GM12878 (cell line): ENCODE results near the gene HMOX2. TPM values are rescaled to one million over a fixed set of nuclear protein-coding genes. Genes with fewer than 3 reads are reported as not detected.

Experiments
- BACH1 ChIP-seq: fragments of 450-650 bp; IDR thresholded peaks from 2 replicates; pipeline ENCODE4 v1.6.1; 2017; ENCODE audit warnings: mild to moderate bottlenecking, borderline replicate concordance
- ELK1 ChIP-seq: IDR thresholded peaks from 2 replicates; pipeline ENCODE4 v1.6.1; 2012; ENCODE audit warnings: low read depth, low read length, improper control_type of control experiment
- HCFC1 ChIP-seq: fragments of 150-350 bp; IDR thresholded peaks from 2 replicates; pipeline ENCODE4 v1.6.1; 2014; ENCODE audit warnings: low read length
- HDGF ChIP-seq: fragments of 450-650 bp; IDR thresholded peaks from 2 replicates; pipeline ENCODE4 v1.6.1; 2016; ENCODE audit warnings: antibody characterized with exemption
- IRF4 ChIP-seq: IDR thresholded peaks from 2 replicates; pipeline ENCODE4 v1.6.1; 2011; ENCODE audit warnings: low read depth, low read length
- IRF5 ChIP-seq: fragments of 450-650 bp; IDR thresholded peaks from 2 replicates; pipeline ENCODE4 v1.6.1; 2017; ENCODE audit warnings: borderline replicate concordance
- LARP7 ChIP-seq: fragments of 450-650 bp; IDR thresholded peaks from 2 replicates; pipeline ENCODE4 v1.6.1; 2017; ENCODE audit warnings: mild to moderate bottlenecking
- MAX ChIP-seq: IDR thresholded peaks from 2 replicates; pipeline ENCODE4 v1.6.1; 2012; ENCODE audit warnings: low read depth, low read length, improper control_type of control experiment
- MEF2A ChIP-seq: IDR thresholded peaks from 2 replicates; pipeline ENCODE4 v1.6.1; 2011; ENCODE audit warnings: low read depth, mild to moderate bottlenecking, low read length, moderate library complexity; ENCODE audit not compliant: insufficient read depth
- MLLT1 ChIP-seq: fragments of 450-650 bp; IDR thresholded peaks from 2 replicates; pipeline ENCODE4 v1.6.1; 2016; ENCODE audit warnings: mild to moderate bottlenecking
- MTA2 ChIP-seq: fragments of 450-650 bp; IDR thresholded peaks from 2 replicates; pipeline ENCODE4 v1.6.1; 2016; ENCODE audit warnings: low read depth, mild to moderate bottlenecking, moderate library complexity
- NBN ChIP-seq: fragments of 450-650 bp; IDR thresholded peaks from 2 replicates; pipeline ENCODE4 v1.6.1; 2016
- NFIC ChIP-seq: IDR thresholded peaks from 2 replicates; pipeline ENCODE4 v1.6.1; 2012; ENCODE audit warnings: low read depth, mild to moderate bottlenecking, inconsistent platforms, low read length, moderate library complexity
- PKNOX1 ChIP-seq: fragments of 450-650 bp; IDR thresholded peaks from 2 replicates; pipeline ENCODE4 v1.6.1; 2016; ENCODE audit warnings: mild to moderate bottlenecking
- POLR2A ChIP-seq: IDR thresholded peaks from 2 replicates; pipeline ENCODE4 v1.6.1; 2011; ENCODE audit warnings: low read depth, mild to moderate bottlenecking, low read length
- RELB ChIP-seq: fragments of 450-650 bp; IDR thresholded peaks from 2 replicates; pipeline ENCODE4 v1.6.1; 2017; ENCODE audit warnings: low read depth, mild to moderate bottlenecking, moderate library complexity
- RUNX3 ChIP-seq: IDR thresholded peaks from 2 replicates; pipeline ENCODE4 v1.6.1; 2012; ENCODE audit warnings: low read length, inconsistent platforms
- SREBF2 ChIP-seq: IDR thresholded peaks from 2 replicates; pipeline ENCODE4 v1.6.1; 2012; ENCODE audit warnings: mild to moderate bottlenecking, low read length
- TCF12 ChIP-seq: IDR thresholded peaks from 2 replicates; pipeline ENCODE4 v1.6.1; 2011; ENCODE audit warnings: low read depth, mild to moderate bottlenecking, low read length
- YBX1 ChIP-seq: fragments of 450-650 bp; IDR thresholded peaks from 2 replicates; pipeline ENCODE4 v1.6.1; 2016; ENCODE audit warnings: antibody characterized with exemption
- ZNF592 ChIP-seq: fragments of 450-650 bp; IDR thresholded peaks from 2 replicates; pipeline ENCODE4 v1.6.1; 2017; ENCODE audit warnings: mild to moderate bottlenecking, moderate library complexity
- polyA plus RNA-seq, 11 experiments: library from polyadenylated mRNA; depleted of rRNA in 4 of 11; unstranded in 6 of 11; stranded (reverse) in 5 of 11; fragments of >200 nt; fragmentation: Nextera tagmentation in 4 of 11; fragmentation: Illumina TruSeq in 1 of 11; extraction: Ambion mirVana in 4 of 11; extraction: Trizol in 1 of 11; gene quantifications; 1 replicate in 1 of 11; 2 replicates in 10 of 11; pipeline versions ENCODE4 v1.2.1 to v1.2.3, GENCODE V29; 2011 to 2016; ENCODE audit warnings: inconsistent platforms in 2 of 11, missing spikeins in 2 of 11, low read depth in 1 of 11
- total RNA-seq, 4 experiments: library from RNA; depleted of rRNA in 3 of 4; stranded (reverse); fragments of >200 nt in 3 of 4; fragmentation: Illumina TruSeq in 1 of 4; extraction: Trizol in 1 of 4; gene quantifications; 2 replicates each; pipeline versions ENCODE4 v1.2.1 to v1.2.3, GENCODE V29; 2013 to 2021

The HMOX2 gene
- total and polyA plus RNA-seq, 10 of the 15 experiments (the other 5 are each of a cell fraction or from before 2014, with no cell fraction given) = 26.4 to 111 (median 57.8) TPM

- peak; percentile 83 for TF ChIP-seq PKNOX1
- no peak for TF ChIP-seq LARP7
- no peak for TF ChIP-seq ELK1
- TF ChIP-seq IRF4 = no peak
- peak; percentile 57 for TF ChIP-seq NBN
- peak; percentile 96 for TF ChIP-seq MAX
- TF ChIP-seq MTA2 = no peak
- no peak for TF ChIP-seq IRF5
- peak; percentile 71 for TF ChIP-seq MLLT1
- no peak for TF ChIP-seq MEF2A
- TF ChIP-seq HDGF = 0 out of 2 replicates have a peak, but pooled peaks have one; percentile 49
- TF ChIP-seq RUNX3 = peak; percentile 32; the same call in 1 of the 2 replicates
- TF ChIP-seq HCFC1 = peak; percentile 55
- peak; percentile 53; the same call in 1 of the 2 replicates for TF ChIP-seq TCF12
- no peak for TF ChIP-seq NFIC
- peak; percentile 92 for TF ChIP-seq POLR2A
- TF ChIP-seq RELB = no peak
- TF ChIP-seq YBX1 = no peak
- TF ChIP-seq BACH1 = no peak
- no peak for TF ChIP-seq SREBF2
- no peak for TF ChIP-seq ZNF592
Observed at GRCh38 chr16:4474192-4474961, 1.8 kb upstream of the HMOX2 start, which contains the start of gene NMRAL1 (continued).
